Subcutaneous adipose tissue (tissue), 4 donors: ENCODE measurements around the gene TUBGCP6. TPM values are rescaled to one million over a fixed set of nuclear protein-coding genes. Genes with fewer than 3 reads are reported as not detected.

Source experiments
- CTCF ChIP-seq: fragments of 450-650 bp; IDR thresholded peaks from one replicate; pipeline ENCODE4 v1.5.1; 2016; ENCODE audit warnings: low read depth, mild to moderate bottlenecking, control low read depth, antibody characterized with exemption, moderate library complexity
- total RNA-seq, 4 donors: library from RNA; depleted of rRNA; stranded (reverse); fragments of >200 nt; gene quantifications; one replicate each; pipeline ENCODE4 v1.1.0, GENCODE V29; 2016

TUBGCP6 gene
- total RNA-seq, 4 donors from 2014 or later, result 21.1 to 60.3 (median 25.6) TPM

GRCh38 chr22:50185375-50186087 is 59.3 kb downstream of the TUBGCP6 start, which contains the start of gene TRABD:
TRABD (plus strand) TSS chr22:50185913; CDS start chr22:50193061, 7,148 bp downstream.
- no peak for TF ChIP-seq CTCF

GRCh38 chr22:50184902-50185374 is 59.9 kb downstream of the TUBGCP6 start:
- no peak for TF ChIP-seq CTCF

- TF ChIP-seq CTCF, result no peak
Observed at GRCh38 chr22:50184004-50184901, 60.6 kb downstream of the TUBGCP6 start.

- TF ChIP-seq CTCF, result no peak
Observed at GRCh38 chr22:50183141-50183971, 61.5 kb downstream of the TUBGCP6 start.

- TF ChIP-seq CTCF, result no peak
Observed at GRCh38 chr22:50182176-50183081, 62.4 kb downstream of the TUBGCP6 start.

GRCh38 chr22:50180727-50181521 is 63.9 kb downstream of the TUBGCP6 start:
- no peak for TF ChIP-seq CTCF
